Measurements from ENCODE around the gene PSMA4. TPM values are rescaled to one million over a fixed set of nuclear protein-coding genes. Genes with fewer than 3 reads are reported as not detected.
A peak's percentile ranks its signal among the peaks of the same experiment; 100 is the strongest.

Gene PSMA4
- total RNA-seq, 1 experiment from 2014 or later: 230 TPM

DNA sequence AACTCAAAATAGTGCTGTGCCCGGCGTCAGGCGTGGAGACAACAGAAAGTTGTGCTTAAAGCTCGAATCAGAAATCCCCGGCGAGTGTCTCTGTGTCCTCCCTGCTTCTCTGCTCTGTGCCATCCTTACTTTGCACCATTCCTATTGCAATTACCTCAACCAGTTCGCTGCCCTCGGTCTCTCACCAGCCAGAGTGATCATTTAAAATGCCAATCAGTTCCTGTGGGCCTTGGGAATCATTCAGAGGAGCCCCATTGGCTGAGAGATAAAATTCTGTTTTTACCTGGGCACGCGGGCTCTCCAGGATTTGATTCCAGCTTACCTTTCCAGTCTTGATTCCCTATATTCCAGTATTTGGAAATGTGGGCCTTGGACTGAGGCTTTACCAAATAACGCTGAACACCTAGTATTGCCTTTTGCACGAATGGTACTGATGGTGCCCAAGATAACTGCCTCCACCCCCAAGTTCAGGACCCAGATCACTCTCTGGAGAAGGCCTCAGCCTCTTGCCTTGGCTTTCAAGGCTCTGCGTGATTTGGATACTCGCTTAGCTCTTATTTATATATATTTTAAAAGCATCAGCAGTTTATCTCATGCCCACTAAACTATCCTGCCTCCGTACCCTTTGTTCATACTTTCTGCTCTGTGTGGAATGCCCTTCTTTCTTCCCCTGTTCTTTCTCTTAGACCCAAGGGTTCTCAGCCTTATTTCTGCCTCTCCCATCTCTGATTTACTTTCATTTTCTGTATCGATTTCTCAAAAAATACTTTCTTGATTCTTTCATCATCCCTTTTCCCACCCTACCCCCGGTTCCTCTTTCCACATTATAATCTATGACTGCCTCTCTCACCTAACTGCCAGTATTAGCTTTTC is 863 bp downstream of the PSMA4 start:
- H3K36me3 ChIP-seq (ENCODE audit: low read depth): peaks cover 24% of the 10 kb centered on the region
- H3F3A ChIP-seq (ENCODE audit: insufficient read depth, low read depth): peaks cover 3% of the 10 kb centered on the region; the same call in 1 of the 2 replicates
- peak overlapping the region; percentile 95 for H3K4me2 ChIP-seq
- peak overlapping the region; percentile 93 for H3K4me3 ChIP-seq
- peak overlapping the region; percentile 96 for H2AFZ ChIP-seq
- peaks cover 15% of the 10 kb centered on the region for H3K4me1 ChIP-seq (replicated peaks; ENCODE audit: insufficient read depth)
- POLR2A ChIA-PET (ENCODE audit: unreplicated experiment): interaction anchor here (0.6 kb wide), 1 partner anchor 25 kb away, joined by 7 read pairs; no protein-coding TSS in a partner anchor
- no peak for DNase-seq
- H3K79me2 ChIP-seq (ENCODE audit: low read depth): peaks cover 31% of the 10 kb centered on the region
- intact Hi-C loops (cut with micrococcal nuclease; ENCODE audit: unreplicated experiment): loop anchor here (2.0 kb wide), 1 partner anchor 24 kb away; the partner anchor contains the start of gene CHRNA5
- H4K20me1 ChIP-seq (ENCODE audit: insufficient read depth): no peaks in the 10 kb centered on the region
- peak overlapping the region; percentile 73 for H3K27ac ChIP-seq
- CTCF ChIA-PET: interaction anchor here (0.6 kb wide), 1 partner anchor 575 kb away, joined by 9 read pairs; no protein-coding TSS in a partner anchor
- H3K9me3 ChIP-seq (ENCODE audit: insufficient read depth, low read depth): no peaks in the 10 kb centered on the region
- BruUV-seq (replicated peaks): TSS peak; percentile 38
- no peak for TF ChIP-seq EZH2 (IDR thresholded peaks at IDR 0.05; ENCODE audit: low read depth)
- TF ChIP-seq CTCF (conservative IDR thresholded peaks at IDR 0.05): no peak
- H3K9me2 ChIP-seq (ENCODE audit: insufficient read depth): no peaks in the 10 kb centered on the region
- no peaks in the 10 kb centered on the region for H3K27me3 ChIP-seq (ENCODE audit: insufficient read depth, low read depth)

- H3K27me3 ChIP-seq (ENCODE audit: insufficient read depth, low read depth): no peaks in the 10 kb centered on the region
- CTCF ChIA-PET: no interaction called here
- no TSS peak for BruUV-seq (replicated peaks)
- DNase-seq: no peak
- H3F3A ChIP-seq (ENCODE audit: insufficient read depth, low read depth): peaks cover 3% of the 10 kb centered on the region; the same call in 1 of the 2 replicates
- TF ChIP-seq EZH2 (IDR thresholded peaks at IDR 0.05; ENCODE audit: low read depth): no peak
- TF ChIP-seq CTCF (conservative IDR thresholded peaks at IDR 0.05): no peak
- H3K27ac ChIP-seq: peak overlapping the region; percentile 73; the same call in 1 of the 2 replicates
- intact Hi-C loops (cut with micrococcal nuclease; ENCODE audit: unreplicated experiment): loop anchor here (2.0 kb wide), 1 partner anchor 23 kb away; the partner anchor contains the start of gene CHRNA5
- peaks cover 15% of the 10 kb centered on the region for H3K4me1 ChIP-seq (replicated peaks; ENCODE audit: insufficient read depth)
- peak overlapping the region; percentile 95 for H3K4me2 ChIP-seq
- POLR2A ChIA-PET (ENCODE audit: unreplicated experiment): no interaction called here
- H2AFZ ChIP-seq: no peak overlapping the region
- peaks cover 31% of the 10 kb centered on the region for H3K79me2 ChIP-seq (ENCODE audit: low read depth)
- peaks cover 24% of the 10 kb centered on the region for H3K36me3 ChIP-seq (ENCODE audit: low read depth)
- H3K4me3 ChIP-seq: peak overlapping the region; percentile 93
- no peaks in the 10 kb centered on the region for H4K20me1 ChIP-seq (ENCODE audit: insufficient read depth)
- no peaks in the 10 kb centered on the region for H3K9me3 ChIP-seq (ENCODE audit: insufficient read depth, low read depth)
- H3K9me2 ChIP-seq (ENCODE audit: insufficient read depth): no peaks in the 10 kb centered on the region
Observed at GRCh38 chr15:78541744-78542034, 1.4 kb downstream of the PSMA4 start.

GRCh38 chr15:78542647-78543046 is 2.4 kb downstream of the PSMA4 start:
- H3K27me3 ChIP-seq (ENCODE audit: insufficient read depth, low read depth): no peaks in the 10 kb centered on the region
- H3K4me2 ChIP-seq: peak overlapping the region; percentile 95
- no peak overlapping the region for H3K27ac ChIP-seq
- BruUV-seq (replicated peaks): no TSS peak
- intact Hi-C loops (cut with micrococcal nuclease; ENCODE audit: unreplicated experiment): no loop called here
- no peak overlapping the region for H2AFZ ChIP-seq
- ChIA-PET POLR2A (ENCODE audit: unreplicated experiment) (interaction anchor here (0.7 kb wide), 1 partner anchor 92 kb away, joined by 5 read pairs; no protein-coding TSS in a partner anchor), CTCF (no interaction called here)
- peaks cover 31% of the 10 kb centered on the region for H3K36me3 ChIP-seq (ENCODE audit: low read depth)
- H3K79me2 ChIP-seq (ENCODE audit: low read depth): peaks cover 31% of the 10 kb centered on the region
- peaks cover 15% of the 10 kb centered on the region for H3K4me1 ChIP-seq (replicated peaks; ENCODE audit: insufficient read depth)
- TF ChIP-seq CTCF (conservative IDR thresholded peaks at IDR 0.05) (no peak), EZH2 (IDR thresholded peaks at IDR 0.05; ENCODE audit: low read depth) (no peak)
- no peaks in the 10 kb centered on the region for H3K9me3 ChIP-seq (ENCODE audit: insufficient read depth, low read depth)
- no peaks in the 10 kb centered on the region for H3K9me2 ChIP-seq (ENCODE audit: insufficient read depth)
- H3F3A ChIP-seq (ENCODE audit: insufficient read depth, low read depth): peaks cover 3% of the 10 kb centered on the region; the same call in 1 of the 2 replicates
- DNase-seq: no peak
- H3K4me3 ChIP-seq: no peak overlapping the region
- H4K20me1 ChIP-seq (ENCODE audit: insufficient read depth): no peaks in the 10 kb centered on the region; the same call in 1 of the 2 replicates

All from PC-9 (cell line).